ENCODE data around the gene CDHR3.

GRCh38 chr7:105954711-105955110 is 8.4 kb upstream of the CDHR3 start:
- TF ChIP-seq CTCF (IDR thresholded peaks at IDR 0.05) (no peak), POLR2A (IDR thresholded peaks at IDR 0.05) (no peak)
